Activated T-cell treated with anti-CD3 and anti-CD28 coated beads for 48 hours (primary cell): Measurements from ENCODE around the gene PIK3R5.

Experiments used
- DNase-seq: peaks from one replicate; pipeline ENCODE4 v3.0.0-alpha.2; 2020; ENCODE audit warnings: low read depth

PIK3R5 gene

GRCh38 chr17:8829036-8829941, 136.2 kb downstream of the PIK3R5 start:
- no peak for DNase-seq
